Neural cell (in vitro differentiated cells): ENCODE results near the gene DNAJB12. TPM values are rescaled to one million over a fixed set of nuclear protein-coding genes. Genes with fewer than 3 reads are reported as not detected.
A peak's percentile ranks its signal among the peaks of the same experiment; 100 is the strongest.
"Not testable (repeated sequence)": the region's sequence is repeated elsewhere in the genome, so short reads cannot be mapped to it uniquely, and the experiment has no call there.

Experiments used
- H2AFZ ChIP-seq: fragments of 200-600, 300-800 bp; sonication (generic), shearing (Covaris generic); 2 replicates; pipeline ENCODE4 v1.6.0; 2014; ENCODE audit warnings: low read depth, mild to moderate bottlenecking, antibody characterized with exemption, low read length, moderate library complexity
- H3F3A ChIP-seq: fragments of 200-600 bp; shearing (Covaris generic); 2 replicates; pipeline ENCODE4 v1.6.1; 2016; ENCODE audit warnings: mild to moderate bottlenecking, moderate library complexity, mixed read lengths, antibody characterized with exemption, low read length; ENCODE audit not compliant: insufficient read depth, poor library complexity, severe bottlenecking
- H3K27ac ChIP-seq: fragments of 200-600, 300-800 bp; sonication (generic), shearing (Covaris generic); 2 replicates; pipeline ENCODE4 v1.5.1; 2014; ENCODE audit warnings: mild to moderate bottlenecking, low read length, moderate library complexity
- H3K27me3 ChIP-seq: fragments of 300-800, 200-600 bp; sonication (generic), shearing (Covaris generic); 2 replicates; pipeline ENCODE4 v1.6.0; 2014; ENCODE audit warnings: mild to moderate bottlenecking, low read depth, low read length, moderate library complexity; ENCODE audit not compliant: insufficient read depth
- H3K36me3 ChIP-seq: fragments of 300-800, 200-600 bp; sonication (generic), shearing (Covaris generic); 2 replicates; pipeline ENCODE4 v1.5.1; 2014; ENCODE audit warnings: mild to moderate bottlenecking, antibody characterized with exemption, low read length, moderate library complexity; ENCODE audit not compliant: insufficient read depth
- H3K4me2 ChIP-seq: fragments of 300-800, 200-600 bp; sonication (generic), shearing (Covaris generic); 2 replicates; pipeline ENCODE4 v1.6.0; 2014; ENCODE audit warnings: mild to moderate bottlenecking, low read length
- H3K4me3 ChIP-seq: fragments of 300-800, 200-600 bp; sonication (generic), shearing (Covaris generic); 2 replicates; pipeline ENCODE4 v1.5.1; 2014; ENCODE audit warnings: mild to moderate bottlenecking, low read length, moderate library complexity
- H3K79me2 ChIP-seq: fragments of 200-600 bp; shearing (Covaris generic); replicated peaks from 2 replicates; pipeline ENCODE4 v1.6.0; 2014; ENCODE audit warnings: mild to moderate bottlenecking, low read length, moderate library complexity; ENCODE audit not compliant: insufficient read depth
- H3K9ac ChIP-seq: fragments of 300-800, 200-600 bp; sonication (generic), shearing (Covaris generic); 2 replicates; pipeline ENCODE4 v1.6.1; 2016; ENCODE audit warnings: mild to moderate bottlenecking, low read length, mixed read lengths
- H3K9me2 ChIP-seq: fragments of 200-600 bp; shearing (Covaris generic); 2 replicates; pipeline ENCODE4 v1.6.1; 2016; ENCODE audit warnings: mild to moderate bottlenecking, low read length, mixed read lengths; ENCODE audit not compliant: insufficient read depth
- H3K9me3 ChIP-seq: fragments of 200-600, 300-800 bp; sonication (generic), shearing (Covaris generic); 2 replicates; pipeline ENCODE4 v1.6.1; 2016; ENCODE audit warnings: mild to moderate bottlenecking, mixed run types, low read length, moderate library complexity, mixed read lengths
- H4K20me1 ChIP-seq: fragments of 200-600 bp; shearing (Covaris generic); 2 replicates; pipeline ENCODE4 v1.6.1; 2016; ENCODE audit warnings: mild to moderate bottlenecking, mixed run types; ENCODE audit not compliant: insufficient read depth
- CTCF ChIP-seq: fragments of 450-650 bp; IDR thresholded peaks from 2 replicates; pipeline ENCODE4 v1.5.1; 2014; ENCODE audit warnings: antibody characterized with exemption, mild to moderate bottlenecking, moderate library complexity; ENCODE audit not compliant: poor library complexity, severe bottlenecking
- EP300 ChIP-seq: fragments of 450-650 bp; conservative IDR thresholded peaks from 2 replicates; pipeline ENCODE4 v1.6.1; 2014; ENCODE audit warnings: antibody characterized with exemption, mild to moderate bottlenecking, moderate library complexity; ENCODE audit not compliant: poor library complexity, severe bottlenecking
- EZH2 ChIP-seq: fragments of 200-600, 300-800 bp; shearing (Covaris generic), sonication (generic); IDR thresholded peaks from 2 replicates; pipeline ENCODE4 v1.6.1; 2014; ENCODE audit warnings: antibody characterized with exemption, low read length, borderline replicate concordance, mild to moderate bottlenecking; ENCODE audit not compliant: insufficient read depth, poor library complexity, severe bottlenecking
- MXI1 ChIP-seq: fragments of 450-650 bp; conservative IDR thresholded peaks from 2 replicates; pipeline ENCODE4 v1.6.1; 2014; ENCODE audit warnings: antibody characterized with exemption, mild to moderate bottlenecking; ENCODE audit not compliant: poor library complexity, severe bottlenecking
- POLR2AphosphoS5 ChIP-seq: IDR thresholded peaks from 2 replicates; pipeline ENCODE4 v1.6.1; 2012
- RAD21 ChIP-seq: fragments of 450-650 bp; conservative IDR thresholded peaks from 2 replicates; pipeline ENCODE4 v1.6.1; 2014; ENCODE audit warnings: antibody characterized with exemption, mild to moderate bottlenecking, moderate library complexity
- SMC3 ChIP-seq: fragments of 450-650 bp; conservative IDR thresholded peaks from 2 replicates; pipeline ENCODE4 v1.6.1; 2014; ENCODE audit warnings: antibody characterized with exemption, mild to moderate bottlenecking, moderate library complexity; ENCODE audit not compliant: poor library complexity
- TAF1 ChIP-seq: IDR thresholded peaks from 2 replicates; pipeline ENCODE4 v1.6.1; 2012; ENCODE audit warnings: low read depth
- polyA minus RNA-seq: library from RNA; depleted of rRNA, polyadenylated mRNA; stranded (reverse); fragments of >200 nt; gene quantifications from 2 replicates; pipeline ENCODE4 v1.2.3, GENCODE V29; 2014
- polyA plus RNA-seq: library from polyadenylated mRNA; depleted of rRNA; stranded (reverse); fragments of >200 nt; gene quantifications from 2 replicates; pipeline ENCODE4 v1.2.3, GENCODE V29; 2014
- TF ChIP-seq, protein P1 (sequence below): IDR thresholded peaks from 2 replicates; pipeline ENCODE4 v1.6.1; 2012; ENCODE audit warnings: borderline replicate concordance

DNAJB12 gene
- polyA plus RNA-seq (20.1 and 24.5 TPM in 2 replicates), polyA minus RNA-seq (27.1 and 29.0 TPM in 2 replicates)

GRCh38 chr10:72354356-72355213, at the start of gene DNAJB12:
TSS of gene DNAJB12 (minus strand) at chr10:72354919. CDS start at chr10:72354897, 22 bp downstream.
- Histone ChIP-seq H3K9me3 (no peaks in the 10 kb centered on the region), H4K20me1 (no peaks in the 10 kb centered on the region), H3K9me2 (no peaks in the 10 kb centered on the region), H2AFZ (peak within 1 kb of the TSS; percentile 83), H3K4me2 (peak within 1 kb of the TSS; percentile 97), H3K27ac (peak within 1 kb of the TSS; percentile 98), H3F3A (no peaks in the 10 kb centered on the region), H3K27me3 (no peaks in the 10 kb centered on the region), H3K9ac (peak within 1 kb of the TSS; percentile 94), H3K36me3 (no peaks in the 10 kb centered on the region), H3K4me3 (peak within 1 kb of the TSS; percentile 98), H3K79me2 (peaks cover 23% of the 10 kb centered on the region)
- TF ChIP-seq, protein P1, sequence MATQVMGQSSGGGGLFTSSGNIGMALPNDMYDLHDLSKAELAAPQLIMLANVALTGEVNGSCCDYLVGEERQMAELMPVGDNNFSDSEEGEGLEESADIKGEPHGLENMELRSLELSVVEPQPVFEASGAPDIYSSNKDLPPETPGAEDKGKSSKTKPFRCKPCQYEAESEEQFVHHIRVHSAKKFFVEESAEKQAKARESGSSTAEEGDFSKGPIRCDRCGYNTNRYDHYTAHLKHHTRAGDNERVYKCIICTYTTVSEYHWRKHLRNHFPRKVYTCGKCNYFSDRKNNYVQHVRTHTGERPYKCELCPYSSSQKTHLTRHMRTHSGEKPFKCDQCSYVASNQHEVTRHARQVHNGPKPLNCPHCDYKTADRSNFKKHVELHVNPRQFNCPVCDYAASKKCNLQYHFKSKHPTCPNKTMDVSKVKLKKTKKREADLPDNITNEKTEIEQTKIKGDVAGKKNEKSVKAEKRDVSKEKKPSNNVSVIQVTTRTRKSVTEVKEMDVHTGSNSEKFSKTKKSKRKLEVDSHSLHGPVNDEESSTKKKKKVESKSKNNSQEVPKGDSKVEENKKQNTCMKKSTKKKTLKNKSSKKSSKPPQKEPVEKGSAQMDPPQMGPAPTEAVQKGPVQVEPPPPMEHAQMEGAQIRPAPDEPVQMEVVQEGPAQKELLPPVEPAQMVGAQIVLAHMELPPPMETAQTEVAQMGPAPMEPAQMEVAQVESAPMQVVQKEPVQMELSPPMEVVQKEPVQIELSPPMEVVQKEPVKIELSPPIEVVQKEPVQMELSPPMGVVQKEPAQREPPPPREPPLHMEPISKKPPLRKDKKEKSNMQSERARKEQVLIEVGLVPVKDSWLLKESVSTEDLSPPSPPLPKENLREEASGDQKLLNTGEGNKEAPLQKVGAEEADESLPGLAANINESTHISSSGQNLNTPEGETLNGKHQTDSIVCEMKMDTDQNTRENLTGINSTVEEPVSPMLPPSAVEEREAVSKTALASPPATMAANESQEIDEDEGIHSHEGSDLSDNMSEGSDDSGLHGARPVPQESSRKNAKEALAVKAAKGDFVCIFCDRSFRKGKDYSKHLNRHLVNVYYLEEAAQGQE, result peak; percentile 89
- TF ChIP-seq MXI1, result peak; percentile 86
- TF ChIP-seq EZH2, result no peak
- TF ChIP-seq SMC3, result peak; percentile 66
- TF ChIP-seq POLR2AphosphoS5, result peak; percentile 96
- peak; percentile 60 for TF ChIP-seq RAD21
- peak; percentile 89 for TF ChIP-seq EP300
- TF ChIP-seq TAF1, result peak; percentile 93
- peak; percentile 52 for TF ChIP-seq CTCF

- not testable (repeated sequence) for H3K27me3 ChIP-seq, H3K4me2 ChIP-seq, H3K9ac ChIP-seq, H3K9me2 ChIP-seq, H4K20me1 ChIP-seq, H2AFZ ChIP-seq, H3K79me2 ChIP-seq, H3K27ac ChIP-seq, H3F3A ChIP-seq, H3K4me3 ChIP-seq, H3K9me3 ChIP-seq, H3K36me3 ChIP-seq
Observed at GRCh38 chr10:72395581-72395980, 40.9 kb upstream of the DNAJB12 start.
